GM23338 (cell line): Measurements from ENCODE around the gene EYS. TPM values are rescaled to one million over a fixed set of nuclear protein-coding genes. Genes with fewer than 3 reads are reported as not detected.

Experiments
- ATAC-seq: fragments of 200-7000 bp; cut with Tn5 transposase; 3 replicates; pipeline ENCODE4 v1.9.1; 2020
- DNase-seq: peaks from one replicate; pipeline ENCODE4 v3.0.0-alpha.2; 2015; ENCODE audit warnings: low spot score
- H2AFZ ChIP-seq: fragments of 200-600 bp; sonication (generic); 2 replicates; pipeline ENCODE4 v1.8.0; 2016; ENCODE audit warnings: antibody characterized with exemption, mild to moderate bottlenecking, moderate library complexity
- H3F3A ChIP-seq: fragments of 200-600 bp; sonication (generic); replicated peaks from 2 replicates; pipeline ENCODE4 v1.8.0; 2017; ENCODE audit warnings: antibody characterized with exemption, mixed run types, low read depth
- H3K27ac ChIP-seq: fragments of 200-600 bp; sonication (generic); 2 replicates; pipeline ENCODE4 v1.6.1; 2016; ENCODE audit warnings: low read depth
- H3K27me3 ChIP-seq: fragments of 200-600 bp; sonication (generic); 2 replicates; pipeline ENCODE4 v1.8.0; 2016; ENCODE audit warnings: mild to moderate bottlenecking, mixed run types, moderate library complexity; ENCODE audit not compliant: insufficient read depth
- H3K36me3 ChIP-seq: fragments of 200-600 bp; sonication (generic); 2 replicates; pipeline ENCODE4 v1.8.0; 2016; ENCODE audit warnings: mild to moderate bottlenecking; ENCODE audit not compliant: insufficient read depth
- H3K4me1 ChIP-seq: fragments of 200-600 bp; sonication (generic); 2 replicates; pipeline ENCODE4 v1.8.0; 2016; ENCODE audit warnings: mild to moderate bottlenecking, moderate library complexity; ENCODE audit not compliant: insufficient read depth
- H3K4me2 ChIP-seq: fragments of 200-600 bp; sonication (generic); 2 replicates; pipeline ENCODE4 v1.7.1; 2017; ENCODE audit warnings: mixed run types
- H3K4me3 ChIP-seq: fragments of 200-600 bp; sonication (generic); 2 replicates; pipeline ENCODE4 v1.6.1; 2016; ENCODE audit warnings: mixed run types
- H3K79me2 ChIP-seq: fragments of 200-600 bp; sonication (generic); replicated peaks from 2 replicates; pipeline ENCODE4 v1.8.0; 2017; ENCODE audit warnings: mild to moderate bottlenecking; ENCODE audit not compliant: insufficient read depth
- H3K9me2 ChIP-seq: fragments of 200-600 bp; sonication (generic); 2 replicates; pipeline ENCODE4 v1.8.0; 2017; ENCODE audit not compliant: insufficient read depth
- H4K20me1 ChIP-seq: fragments of 200-600 bp; sonication (generic); replicated peaks from 2 replicates; pipeline ENCODE4 v1.8.0; 2017; ENCODE audit warnings: mild to moderate bottlenecking; ENCODE audit not compliant: insufficient read depth
- H3K27ac Mint-ChIP-seq: 2 replicates; pipeline ENCODE4 v1.8.0; 2020; ENCODE audit warnings: inconsistent platforms, mild to moderate bottlenecking, moderate library complexity, mixed read lengths
- H3K27me3 Mint-ChIP-seq: 3 replicates; pipeline ENCODE4 v1.8.0; 2022; ENCODE audit warnings: low read depth, mild to moderate bottlenecking, moderate library complexity, mixed read lengths, inconsistent platforms; ENCODE audit not compliant: insufficient read depth, poor library complexity
- H3K36me3 Mint-ChIP-seq: 3 replicates; pipeline ENCODE4 v1.8.0; 2021; ENCODE audit warnings: low read depth, mild to moderate bottlenecking, inconsistent platforms, moderate library complexity, mixed read lengths
- H3K4me1 Mint-ChIP-seq: 3 replicates; pipeline ENCODE4 v1.8.0; 2020; ENCODE audit warnings: mild to moderate bottlenecking, inconsistent platforms, mixed read lengths
- H3K4me3 Mint-ChIP-seq: 3 replicates; pipeline ENCODE4 v1.8.0; 2021; ENCODE audit warnings: moderate library complexity, mild to moderate bottlenecking, inconsistent platforms, mixed read lengths
- H3K9me3 Mint-ChIP-seq: 3 replicates; pipeline ENCODE4 v1.8.0; 2020; ENCODE audit warnings: moderate library complexity, mild to moderate bottlenecking, inconsistent platforms, mixed read lengths
- EZH2phosphoT487 ChIP-seq: fragments of 200-600 bp; sonication (generic); IDR thresholded peaks from one replicate; pipeline ENCODE4 v1.8.1; 2018; ENCODE audit warnings: antibody characterized with exemption; ENCODE audit not compliant: unreplicated experiment
- POLR2AphosphoS5 ChIP-seq: IDR thresholded peaks from 2 replicates; pipeline ENCODE4 v1.6.1; 2016; ENCODE audit warnings: antibody characterized with exemption, low read depth
- REST ChIP-seq: IDR thresholded peaks from one replicate; pipeline ENCODE4 v1.6.1; 2018; ENCODE audit warnings: antibody characterized with exemption; ENCODE audit not compliant: unreplicated experiment
- STAT1 ChIP-seq: IDR thresholded peaks from one replicate; pipeline ENCODE4 v1.6.1; 2016; ENCODE audit warnings: antibody characterized with exemption; ENCODE audit not compliant: unreplicated experiment
- ZNF114 ChIP-seq: fragments of 250-450 bp; sonication (Bioruptor Pico); IDR thresholded peaks from 2 replicates; pipeline ENCODE4 v1.5.0; 2020; ENCODE audit warnings: mild to moderate bottlenecking, moderate library complexity
- ZNF462 ChIP-seq: fragments of 250-450 bp; sonication (Bioruptor Pico); IDR thresholded peaks from 2 replicates; pipeline ENCODE4 v1.5.0; 2020; ENCODE audit warnings: mild to moderate bottlenecking, moderate library complexity
- polyA plus RNA-seq: library from polyadenylated mRNA; unstranded; fragments of >200 nt; fragmentation: Nextera tagmentation; extraction: Ambion mirVana; gene quantifications from 2 replicates; pipeline ENCODE4 v1.2.1, GENCODE V29; 2016
- total RNA-seq: library from RNA; depleted of rRNA; stranded (reverse); fragments of >200 nt; shearing (Covaris generic); gene quantifications from 2 replicates; pipeline ENCODE4 v1.2.3, GENCODE V29; 2014

Gene EYS
- total and polyA plus RNA-seq, 2 experiments from 2014 or later = 0.38 to 0.52 TPM

GRCh38 chr6:64037427-64037826 is 1669.6 kb downstream of the EYS start (continued):
- no peak for TF ChIP-seq ZNF462

- ATAC-seq (no peak), DNase-seq (no peak)
- no peaks in the 10 kb centered on the region for H3K4me1 ChIP-seq
- no peaks in the 10 kb centered on the region for H3K9me2 ChIP-seq
- H3K27me3 Mint-ChIP-seq = peaks cover 2% of the 10 kb centered on the region
- H3K27ac Mint-ChIP-seq = no peak overlapping the region
- no peaks in the 10 kb centered on the region for H3K79me2 ChIP-seq
- peaks cover 9% of the 10 kb centered on the region; the same call in 2 of the 3 replicates for H3K36me3 Mint-ChIP-seq
- H3K4me3 ChIP-seq = no peak overlapping the region
- no peaks in the 10 kb centered on the region for H3K36me3 ChIP-seq
- peaks cover 17% of the 10 kb centered on the region for H3K9me3 Mint-ChIP-seq
- no peak overlapping the region for H3K27ac ChIP-seq
- H3K4me3 Mint-ChIP-seq = no peak overlapping the region
- no peaks in the 10 kb centered on the region for H4K20me1 ChIP-seq
- H3K4me2 ChIP-seq = no peak overlapping the region
- no peaks in the 10 kb centered on the region for H3K27me3 ChIP-seq
- TF ChIP-seq POLR2AphosphoS5 (no peak), REST (no peak), STAT1 (no peak), EZH2phosphoT487 (no peak), ZNF114 (CRISPR knock-in tag) (no peak)
- H3F3A ChIP-seq = no peaks in the 10 kb centered on the region
- no peak overlapping the region for H2AFZ ChIP-seq
- no peaks in the 10 kb centered on the region for H3K4me1 Mint-ChIP-seq
Observed at GRCh38 chr6:64034910-64035655, 1671.9 kb downstream of the EYS start.
